Suprapubic skin (tissue), 4 donors: ENCODE measurements around the gene PGRMC2.

Experiments
- CTCF ChIP-seq, 2 donors: fragments of 200-600 bp in 1 of 2; fragments of 450-650 bp in 1 of 2; sonication (generic) in 1 of 2; IDR thresholded peaks; one replicate each; pipeline ENCODE4 v1.5.1; 2016 to 2019; ENCODE audit warnings: antibody characterized with exemption in 2 of 2, mild to moderate bottlenecking in 1 of 2, moderate library complexity in 1 of 2
- EP300 ChIP-seq: sonication (generic); formaldehyde crosslinking; IDR thresholded peaks from one replicate; pipeline ENCODE4 v1.6.1; 2017; ENCODE audit warnings: antibody characterized with exemption
- POLR2A ChIP-seq, 2 donors: fragments of 450-650 bp; IDR thresholded peaks; one replicate each; pipeline ENCODE4 v1.6.1; 2017; ENCODE audit warnings: antibody characterized with exemption in 2 of 2, mild to moderate bottlenecking in 2 of 2, moderate library complexity in 2 of 2
- POLR2AphosphoS5 ChIP-seq, 3 donors: sonication (generic); formaldehyde crosslinking; IDR thresholded peaks; one replicate each; pipeline ENCODE4 v1.6.1; 2017; ENCODE audit warnings: antibody characterized with exemption in 3 of 3

GRCh38 chr4:128247906-128248305 is 39.7 kb downstream of the PGRMC2 start:
- TF ChIP-seq CTCF (IDR thresholded peaks at IDR 0.05) (no peak), POLR2AphosphoS5 (IDR thresholded peaks at IDR 0.05) (no peak), POLR2A (IDR thresholded peaks at IDR 0.05) (no peak), EP300 (no peak)
